Activated CD4-positive, alpha-beta memory T cell treated with anti-CD3 and anti-CD28 coated beads, Interleukin-2, amount 10 ng/mL, durations not matched to agents 7 days and 5 days (primary cell): ENCODE results near the gene OSBPL8. TPM values are rescaled to one million over a fixed set of nuclear protein-coding genes. Genes with fewer than 3 reads are reported as not detected.
"Not testable (repeated sequence)": the region's sequence is repeated elsewhere in the genome, so short reads cannot be mapped to it uniquely, and the experiment has no call there.

ENCODE experiments used
- CTCF ChIA-PET: fragments of 350-600 bp; sonication (Branson Sonifier 250); formaldehyde crosslinking; loops from one replicate; lab custom pipeline; 2021; ENCODE audit warnings: antibody characterized with exemption, inconsistent platforms; lab: Charles Lee
- POLR2A ChIA-PET: fragments of 350-600 bp; sonication (Branson Sonifier 250); formaldehyde crosslinking; loops from one replicate; lab custom pipeline; 2021; ENCODE audit warnings: antibody characterized with exemption; lab: Charles Lee
- DNase-seq: peaks from one replicate; pipeline ENCODE4 v3.0.0-alpha.2; 2020
- H3K27ac Mint-ChIP-seq: one replicate; pipeline ENCODE4 v1.8.0; 2021; ENCODE audit warnings: mild to moderate bottlenecking, mixed read lengths
- H3K27me3 Mint-ChIP-seq: one replicate; pipeline ENCODE4 v1.8.0; 2021; ENCODE audit warnings: mixed read lengths
- H3K36me3 Mint-ChIP-seq: one replicate; pipeline ENCODE4 v1.8.0; 2021; ENCODE audit warnings: low read depth, mixed read lengths
- H3K4me1 Mint-ChIP-seq: one replicate; pipeline ENCODE4 v1.8.0; 2021; ENCODE audit warnings: mixed read lengths
- H3K4me3 Mint-ChIP-seq: one replicate; pipeline ENCODE4 v1.8.0; 2021; ENCODE audit warnings: mild to moderate bottlenecking, mixed read lengths
- H3K9me3 Mint-ChIP-seq: one replicate; pipeline ENCODE4 v1.8.0; 2021; ENCODE audit warnings: mixed read lengths
- total RNA-seq, 2 experiments: library from RNA; stranded (reverse); gene quantifications; one replicate each; pipeline ENCODE4 v1.2.3, GENCODE V29; 2021

Gene OSBPL8
- total RNA-seq, 2 experiments from 2014 or later: 113 to 121 TPM

- DNase-seq, H3K4me1 Mint-ChIP-seq, H3K27me3 Mint-ChIP-seq, H3K4me3 Mint-ChIP-seq, H3K27ac Mint-ChIP-seq, CTCF ChIA-PET: not testable (repeated sequence)
- POLR2A ChIA-PET: interaction anchor here (1.2 kb wide), 1 partner anchor 47 kb away, joined by 3 read pairs; no protein-coding TSS in a partner anchor
- H3K36me3 Mint-ChIP-seq: peaks cover 32% of the 10 kb centered on the region
- H3K9me3 Mint-ChIP-seq: peaks cover 17% of the 10 kb centered on the region
These were observed 48.4 kb downstream of the OSBPL8 start for GRCh38 chr12:76511116-76511716.

GRCh38 chr12:76508128-76508980 lies 51.2 kb downstream of the OSBPL8 start:
- Mint-ChIP-seq H3K4me1 (no peaks in the 10 kb centered on the region), H3K9me3 (peaks cover 10% of the 10 kb centered on the region), H3K27me3 (no peaks in the 10 kb centered on the region), H3K4me3 (no peak overlapping the region), H3K36me3 (peaks cover 28% of the 10 kb centered on the region), H3K27ac (no peak overlapping the region)
- ChIA-PET POLR2A (no interaction called here), CTCF (no interaction called here)
- no peak for DNase-seq

GRCh38 chr12:76506149-76506548 lies 53.4 kb downstream of the OSBPL8 start:
- CTCF ChIA-PET: interaction anchor here (0.6 kb wide), 1 partner anchor 282 kb away, joined by 3 read pairs; no protein-coding TSS in a partner anchor
- no peak overlapping the region for H3K27ac Mint-ChIP-seq
- no peaks in the 10 kb centered on the region for H3K27me3 Mint-ChIP-seq
- H3K4me3 Mint-ChIP-seq: no peak overlapping the region
- POLR2A ChIA-PET: no interaction called here
- no peaks in the 10 kb centered on the region for H3K4me1 Mint-ChIP-seq
- H3K9me3 Mint-ChIP-seq: peaks cover 4% of the 10 kb centered on the region
- H3K36me3 Mint-ChIP-seq: peaks cover 34% of the 10 kb centered on the region
- DNase-seq: no peak

- CTCF ChIA-PET: no interaction called here
- no peaks in the 10 kb centered on the region for H3K4me1 Mint-ChIP-seq
- no peak overlapping the region for H3K27ac Mint-ChIP-seq
- no peaks in the 10 kb centered on the region for H3K27me3 Mint-ChIP-seq
- POLR2A ChIA-PET: no interaction called here
- no peak for DNase-seq
- H3K9me3 Mint-ChIP-seq: peaks cover 4% of the 10 kb centered on the region
- H3K36me3 Mint-ChIP-seq: peaks cover 32% of the 10 kb centered on the region
- no peak overlapping the region for H3K4me3 Mint-ChIP-seq
These were observed 54.5 kb downstream of the OSBPL8 start for GRCh38 chr12:76505050-76505449.

- peaks cover 32% of the 10 kb centered on the region for H3K36me3 Mint-ChIP-seq
- DNase-seq: no peak
- H3K27me3 Mint-ChIP-seq: no peaks in the 10 kb centered on the region
- peaks cover 6% of the 10 kb centered on the region for H3K9me3 Mint-ChIP-seq
- CTCF ChIA-PET: no interaction called here
- H3K4me3 Mint-ChIP-seq: no peak overlapping the region
- H3K4me1 Mint-ChIP-seq: no peaks in the 10 kb centered on the region
- POLR2A ChIA-PET: no interaction called here
- no peak overlapping the region for H3K27ac Mint-ChIP-seq
These were observed 55.0 kb downstream of the OSBPL8 start for GRCh38 chr12:76504606-76505005.

GRCh38 chr12:76503957-76504356 lies 55.6 kb downstream of the OSBPL8 start:
- CTCF ChIA-PET: no interaction called here
- no peaks in the 10 kb centered on the region for H3K27me3 Mint-ChIP-seq
- DNase-seq: no peak
- H3K36me3 Mint-ChIP-seq: peaks cover 32% of the 10 kb centered on the region
- H3K4me3 Mint-ChIP-seq: no peak overlapping the region
- H3K27ac Mint-ChIP-seq: no peak overlapping the region
- peaks cover 6% of the 10 kb centered on the region for H3K9me3 Mint-ChIP-seq
- H3K4me1 Mint-ChIP-seq: no peaks in the 10 kb centered on the region
- POLR2A ChIA-PET: interaction anchor here (0.6 kb wide), 1 partner anchor 155 kb away, joined by 3 read pairs; no protein-coding TSS in a partner anchor

- POLR2A ChIA-PET: no interaction called here
- Mint-ChIP-seq H3K27me3 (no peaks in the 10 kb centered on the region), H3K9me3 (peaks cover 6% of the 10 kb centered on the region), H3K4me1 (no peaks in the 10 kb centered on the region), H3K27ac (no peak overlapping the region), H3K4me3 (no peak overlapping the region), H3K36me3 (peaks cover 38% of the 10 kb centered on the region)
- DNase-seq: no peak
- CTCF ChIA-PET: no interaction called here
These were observed 58.2 kb downstream of the OSBPL8 start for GRCh38 chr12:76501390-76501789.

GRCh38 chr12:76499136-76499535 lies 60.4 kb downstream of the OSBPL8 start:
- H3K4me3 Mint-ChIP-seq, H3K27ac Mint-ChIP-seq, H3K27me3 Mint-ChIP-seq, H3K4me1 Mint-ChIP-seq, DNase-seq, CTCF ChIA-PET, POLR2A ChIA-PET: not testable (repeated sequence)
- H3K36me3 Mint-ChIP-seq: peaks cover 38% of the 10 kb centered on the region
- peaks cover 14% of the 10 kb centered on the region for H3K9me3 Mint-ChIP-seq

- Mint-ChIP-seq H3K4me1 (peaks cover 4% of the 10 kb centered on the region), H3K36me3 (peaks cover 35% of the 10 kb centered on the region), H3K27me3 (no peaks in the 10 kb centered on the region), H3K4me3 (no peak overlapping the region), H3K27ac (no peak overlapping the region), H3K9me3 (peaks cover 26% of the 10 kb centered on the region)
- POLR2A ChIA-PET: no interaction called here
- CTCF ChIA-PET: no interaction called here
- no peak for DNase-seq
These were observed 64.0 kb downstream of the OSBPL8 start for GRCh38 chr12:76495556-76495955.

- Mint-ChIP-seq H3K9me3 (peaks cover 26% of the 10 kb centered on the region), H3K36me3 (peaks cover 41% of the 10 kb centered on the region), H3K4me1 (peaks cover 4% of the 10 kb centered on the region), H3K27me3 (no peaks in the 10 kb centered on the region), H3K27ac (no peak overlapping the region), H3K4me3 (no peak overlapping the region)
- ChIA-PET POLR2A (no interaction called here), CTCF (no interaction called here)
- DNase-seq: no peak
These were observed 68.3 kb downstream of the OSBPL8 start for GRCh38 chr12:76491292-76491691.

GRCh38 chr12:76490763-76491162 lies 68.8 kb downstream of the OSBPL8 start:
- Mint-ChIP-seq H3K9me3 (peaks cover 24% of the 10 kb centered on the region), H3K4me1 (peaks cover 4% of the 10 kb centered on the region), H3K36me3 (peaks cover 39% of the 10 kb centered on the region), H3K27me3 (no peaks in the 10 kb centered on the region), H3K27ac (no peak overlapping the region), H3K4me3 (no peak overlapping the region)
- ChIA-PET CTCF (no interaction called here), POLR2A (no interaction called here)
- no peak for DNase-seq

- Mint-ChIP-seq H3K36me3 (peaks cover 35% of the 10 kb centered on the region), H3K27ac (no peak overlapping the region), H3K4me1 (peaks cover 4% of the 10 kb centered on the region), H3K9me3 (peaks cover 21% of the 10 kb centered on the region), H3K4me3 (no peak overlapping the region), H3K27me3 (no peaks in the 10 kb centered on the region)
- CTCF ChIA-PET: no interaction called here
- POLR2A ChIA-PET: no interaction called here
- DNase-seq: no peak
These were observed 69.8 kb downstream of the OSBPL8 start for GRCh38 chr12:76489737-76490136.

- ChIA-PET CTCF (no interaction called here), POLR2A (no interaction called here)
- peaks cover 7% of the 10 kb centered on the region for H3K4me1 Mint-ChIP-seq
- no peak overlapping the region for H3K27ac Mint-ChIP-seq
- DNase-seq: no peak
- peaks cover 2% of the 10 kb centered on the region for H3K9me3 Mint-ChIP-seq
- H3K4me3 Mint-ChIP-seq: no peak overlapping the region
- no peaks in the 10 kb centered on the region for H3K27me3 Mint-ChIP-seq
- H3K36me3 Mint-ChIP-seq: peaks cover 20% of the 10 kb centered on the region
These were observed 73.6 kb downstream of the OSBPL8 start for GRCh38 chr12:76486011-76486410.
